A549 (cell line): ENCODE results near the gene RHOBTB1. TPM values are rescaled to one million over a fixed set of nuclear protein-coding genes. Genes with fewer than 3 reads are reported as not detected.

Experiments used
- ATAC-seq, 2 experiments: fragments of 200-7000 bp in 1 of 2; fragments of >200 bp in 1 of 2; cut with Nextera tagmentation in 1 of 2; cut with Tn5 transposase in 1 of 2; 3 replicates each; pipeline versions ENCODE4 v1.8.0 to v1.9.1; 2018 to 2020; ENCODE audit warnings: mild to moderate bottlenecking in 1 of 2, moderate library complexity in 1 of 2
- CTCF ChIA-PET: fragments of 300-600 bp; sonication (Branson Sonifier 250); formaldehyde crosslinking; extraction: SDS; loops from one replicate; lab custom pipeline; 2021; ENCODE audit warnings: antibody characterized with exemption, inconsistent platforms; lab: Yijun Ruan, JAX
- POLR2A ChIA-PET: fragments of 350-600 bp; formaldehyde crosslinking; extraction: SDS; loops from one replicate; lab custom pipeline; 2021; ENCODE audit warnings: antibody characterized with exemption, inconsistent platforms; lab: Yijun Ruan, JAX
- DNase-seq, 2 experiments: peaks; one replicate each; pipeline versions ENCODE4 v3.0.0 to v3.0.0-alpha.2; 2011 to 2016; ENCODE audit warnings: low read depth in 1 of 2, low spot score in 1 of 2
- FAIRE-seq: peaks from 2 replicates; lab custom pipeline; 2011; peaks lifted over from hg19 to GRCh38; lab: Jason Lieb, UNC
- H3K27ac ChIP-seq, 2 experiments: fragments of >200 bp; sonication (Bioruptor Twin); formaldehyde crosslinking; 3 replicates each; pipeline ENCODE4 v1.5.1; 2016 to 2017
- H3K4me1 ChIP-seq: fragments of >200 bp; sonication (Bioruptor Twin); formaldehyde crosslinking; 3 replicates; pipeline ENCODE4 v1.6.1; 2016
- H3K4me2 ChIP-seq: fragments of >200 bp; sonication (Bioruptor Twin); formaldehyde crosslinking; 3 replicates; pipeline ENCODE4 v1.6.1; 2016
- H3K4me3 ChIP-seq: fragments of >200 bp; sonication (Bioruptor Twin); formaldehyde crosslinking; 3 replicates; pipeline ENCODE4 v1.5.1; 2016
- H3K9me3 ChIP-seq: fragments of >200 bp; sonication (Bioruptor Twin); formaldehyde crosslinking; 3 replicates; pipeline ENCODE4 v1.6.1; 2016
- CHD2 ChIP-seq: fragments of 150-350 bp; IDR thresholded peaks from 2 replicates; pipeline ENCODE4 v1.6.1; 2014; ENCODE audit warnings: low read length; ENCODE audit not compliant: partially characterized antibody
- CTCF ChIP-seq: fragments of >200 bp; sonication (Bioruptor Twin); formaldehyde crosslinking; IDR thresholded peaks from 3 replicates; pipeline ENCODE4 v1.5.1; 2016
- E2F6 ChIP-seq: IDR thresholded peaks from 2 replicates; pipeline ENCODE4 v1.6.1; 2012; ENCODE audit warnings: low read depth, borderline replicate concordance
- EHMT2 ChIP-seq: fragments of 200-600 bp; sonication (generic); IDR thresholded peaks from 2 replicates; pipeline ENCODE4 v1.6.1; 2016; ENCODE audit warnings: antibody characterized with exemption, low read depth, mild to moderate bottlenecking, moderate library complexity
- ELK1 ChIP-seq: fragments of 150-350 bp; IDR thresholded peaks from 2 replicates; pipeline ENCODE4 v1.6.1; 2014; ENCODE audit warnings: low read depth, mild to moderate bottlenecking, low read length
- EP300 ChIP-seq, 2 experiments: fragments of >200 bp; sonication (Bioruptor Twin); formaldehyde crosslinking; IDR thresholded peaks; 2 replicates in 1 of 2; 3 replicates in 1 of 2; pipeline ENCODE4 v1.6.1; 2016 to 2017
- FOSB ChIP-seq: fragments of 250-450 bp; sonication (Bioruptor Pico); IDR thresholded peaks from 2 replicates; pipeline ENCODE4 v1.5.0; 2020; ENCODE audit warnings: mild to moderate bottlenecking, moderate library complexity
- FOSL2 ChIP-seq, 2 experiments: fragments of 450-650 bp in 1 of 2; fragments of >200 bp in 1 of 2; sonication (Bioruptor Twin) in 1 of 2; formaldehyde crosslinking; IDR thresholded peaks; 2 replicates each; pipeline versions ENCODE4 v1.5.0 to v1.6.1; 2016 to 2020; ENCODE audit warnings: mild to moderate bottlenecking in 1 of 2, moderate library complexity in 1 of 2
- GATA3 ChIP-seq: IDR thresholded peaks from 2 replicates; pipeline ENCODE4 v1.6.1; 2012; ENCODE audit warnings: borderline replicate concordance
- HDAC2 ChIP-seq: fragments of 200-600 bp; sonication (generic); IDR thresholded peaks from 2 replicates; pipeline ENCODE4 v1.6.1; 2016
- HEYL ChIP-seq: fragments of 250-450 bp; sonication (Bioruptor Pico); IDR thresholded peaks from 2 replicates; pipeline ENCODE4 v1.8.0; 2021; ENCODE audit warnings: mild to moderate bottlenecking, moderate library complexity
- KDM1A ChIP-seq: fragments of 200-600 bp; sonication (generic); IDR thresholded peaks from 2 replicates; pipeline ENCODE4 v1.6.1; 2016; ENCODE audit warnings: low read depth, mild to moderate bottlenecking
- MAZ ChIP-seq: fragments of 150-350 bp; IDR thresholded peaks from 2 replicates; pipeline ENCODE4 v1.6.1; 2014; ENCODE audit warnings: antibody characterized with exemption, low read depth, low read length, borderline replicate concordance
- MYC ChIP-seq: IDR thresholded peaks from 2 replicates; pipeline ENCODE4 v1.6.1; 2012; ENCODE audit warnings: mild to moderate bottlenecking, inconsistent platforms, low read length, improper control_type of control experiment, borderline replicate concordance
- NPAS2 ChIP-seq: fragments of 250-450 bp; sonication (Bioruptor Pico); IDR thresholded peaks from 2 replicates; pipeline ENCODE4 v1.8.0; 2022; ENCODE audit warnings: mild to moderate bottlenecking, moderate library complexity, borderline replicate concordance
- PHF8 ChIP-seq: fragments of 200-600 bp; sonication (generic); IDR thresholded peaks from 2 replicates; pipeline ENCODE4 v1.6.1; 2016; ENCODE audit warnings: low read depth, mild to moderate bottlenecking, antibody characterized with exemption, moderate library complexity, borderline replicate concordance
- POLR2A ChIP-seq: IDR thresholded peaks from 2 replicates; pipeline ENCODE4 v1.6.1; 2012; ENCODE audit warnings: mild to moderate bottlenecking, low read length
- RARB ChIP-seq: fragments of 250-450 bp; sonication (Bioruptor Pico); IDR thresholded peaks from 2 replicates; pipeline ENCODE4 v1.8.0; 2021; ENCODE audit warnings: mild to moderate bottlenecking, moderate library complexity
- RNF2 ChIP-seq: fragments of 200-600 bp; sonication (generic); IDR thresholded peaks from 2 replicates; pipeline ENCODE4 v1.6.1; 2016; ENCODE audit warnings: low read depth, mild to moderate bottlenecking, antibody characterized with exemption, moderate library complexity, borderline replicate concordance
- SMC3 ChIP-seq: fragments of >200 bp; sonication (Bioruptor Twin); formaldehyde crosslinking; IDR thresholded peaks from 3 replicates; pipeline ENCODE4 v1.6.1; 2018; ENCODE audit warnings: inconsistent platforms
- SREBF2 ChIP-seq: fragments of 450-650 bp; IDR thresholded peaks from 2 replicates; pipeline ENCODE4 v1.6.1; 2014; ENCODE audit warnings: mild to moderate bottlenecking, moderate library complexity
- TFCP2L1 ChIP-seq: fragments of 250-450 bp; sonication (Bioruptor Pico); IDR thresholded peaks from 2 replicates; pipeline ENCODE4 v1.5.0; 2021; ENCODE audit warnings: mild to moderate bottlenecking
- ZFP36 ChIP-seq: fragments of 450-650 bp; IDR thresholded peaks from 2 replicates; pipeline ENCODE4 v1.6.1; 2014; ENCODE audit warnings: borderline replicate concordance; ENCODE audit not compliant: partially characterized antibody
- ZNF302 ChIP-seq: fragments of 250-450 bp; sonication (Bioruptor Pico); IDR thresholded peaks from 2 replicates; pipeline ENCODE4 v1.9.0; 2021; ENCODE audit warnings: inconsistent platforms, mild to moderate bottlenecking, moderate library complexity
- ZSCAN20 ChIP-seq: fragments of 250-450 bp; sonication (Bioruptor Pico); IDR thresholded peaks from 2 replicates; pipeline ENCODE4 v1.8.0; 2022; ENCODE audit warnings: mild to moderate bottlenecking, moderate library complexity
- WGBS: methylation state at CpG from one replicate; pipeline ENCODE4 v1.1.6; 2017; ENCODE audit errors: missing lambda C conversion rate; 5-methylcytosine and 5-hydroxymethylcytosine counted together
- polyA plus RNA-seq, 4 experiments: library from polyadenylated mRNA; depleted of rRNA in 3 of 4; stranded (reverse); fragments of >200 nt; fragmentation: RNase III in 1 of 4; extraction: RNeasy Plus Mini Kit Qiagen cat#74134 plus additional on column Dnase treatment in 1 of 4; gene quantifications; 2 replicates in 3 of 4; 3 replicates in 1 of 4; pipeline ENCODE4 v1.2.3, GENCODE V29; 2011 to 2017
- TF ChIP-seq, protein P1 (sequence below): IDR thresholded peaks from 2 replicates; pipeline ENCODE4 v1.6.1; 2012
- TF ChIP-seq, protein P2 (sequence below): fragments of 250-450 bp; sonication (Bioruptor Pico); IDR thresholded peaks from 2 replicates; pipeline ENCODE4 v1.5.0; 2020; ENCODE audit warnings: low read depth, mild to moderate bottlenecking, moderate library complexity

The RHOBTB1 gene
- polyA plus RNA-seq, 2 of the 4 experiments (the other 2 are of a cell fraction) = 6.6 to 24.7 TPM

DNA sequence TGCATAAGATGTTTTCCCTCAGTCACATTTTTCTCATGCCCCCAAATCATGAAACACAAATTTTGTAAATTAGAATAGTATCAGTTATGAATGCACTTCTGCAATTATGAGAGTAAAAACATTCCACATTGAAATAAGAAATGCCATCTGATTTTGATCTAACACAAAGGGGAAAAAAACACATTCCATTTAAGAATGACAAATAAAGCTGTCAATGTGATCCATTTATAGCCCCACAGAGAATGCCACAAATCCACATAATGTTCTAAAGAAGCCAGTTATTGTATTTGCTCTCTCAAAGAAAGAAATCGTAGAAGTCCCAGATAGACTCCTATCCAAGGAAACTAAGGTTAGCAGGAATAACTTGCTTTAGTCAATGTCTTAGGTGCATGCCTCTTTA is 48.7 kb upstream of the RHOBTB1 start:
- no peak for FAIRE-seq
- DNase-seq = no peak
- H3K9me3 ChIP-seq = no peaks in the 10 kb centered on the region
- WGBS = 96% methylated on average over 1 of the region's 1 CpG
- ChIA-PET CTCF (no interaction called here), POLR2A (no interaction called here)
- peaks cover 22% of the 10 kb centered on the region for H3K4me1 ChIP-seq
- H3K4me3 ChIP-seq = no peak overlapping the region
- no peak overlapping the region for H3K27ac ChIP-seq
- TF ChIP-seq HEYL (CRISPR knock-in tag) = no peak
- TF ChIP-seq SMC3 = no peak
- no peak for TF ChIP-seq TFCP2L1 (CRISPR knock-in tag)
- TF ChIP-seq GATA3 = no peak
- TF ChIP-seq MYC = no peak
- no peak for TF ChIP-seq EHMT2
- no peak for TF ChIP-seq POLR2A
- TF ChIP-seq MAZ = no peak
- no peak for TF ChIP-seq EP300 (IDR thresholded peaks at IDR 0.05)
- TF ChIP-seq E2F6 = no peak
- TF ChIP-seq ZSCAN20 = no peak
- TF ChIP-seq, protein P1, sequence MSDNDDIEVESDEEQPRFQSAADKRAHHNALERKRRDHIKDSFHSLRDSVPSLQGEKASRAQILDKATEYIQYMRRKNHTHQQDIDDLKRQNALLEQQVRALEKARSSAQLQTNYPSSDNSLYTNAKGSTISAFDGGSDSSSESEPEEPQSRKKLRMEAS = no peak
- TF ChIP-seq NPAS2 = no peak
- TF ChIP-seq CHD2 = no peak
- no peak for TF ChIP-seq PHF8
- no peak for TF ChIP-seq FOSL2 (IDR thresholded peaks at IDR 0.05)
- no peak for TF ChIP-seq FOSL2 (CRISPR knock-in tag; IDR thresholded peaks at IDR 0.05)
- no peak for TF ChIP-seq FOSB (CRISPR knock-in tag)
- no peak for TF ChIP-seq ZFP36
- TF ChIP-seq, all 56 proteins: peak for 0
- no peak overlapping the region for H3K4me2 ChIP-seq
- no peak for ATAC-seq

DNA sequence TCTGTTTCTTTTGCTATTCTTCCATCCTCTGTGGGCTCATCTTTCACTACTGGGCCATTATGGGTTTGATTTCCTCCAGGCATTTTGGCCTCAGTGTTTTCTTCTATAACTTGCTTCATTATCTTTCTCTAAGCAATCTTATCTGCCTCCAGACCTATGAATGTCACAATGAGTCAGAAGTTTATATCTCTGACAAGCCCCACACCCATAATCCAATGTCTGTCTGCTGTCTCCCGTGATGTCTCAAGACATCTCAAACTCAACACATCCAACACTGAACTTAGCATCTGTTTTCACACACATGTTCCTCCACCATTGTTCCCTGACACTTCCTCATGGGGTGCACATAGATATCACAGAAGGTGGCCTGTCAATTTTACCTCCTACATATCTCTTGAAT is 46.7 kb upstream of the RHOBTB1 start:
- ChIA-PET POLR2A (no interaction called here), CTCF (no interaction called here)
- DNase-seq = no peak
- WGBS = 79% methylated on average over 1 of the region's 1 CpG
- Histone ChIP-seq H3K27ac (peak overlapping the region in 1 of 2 experiments; percentile 47; a peak in 1 of 6 replicates), H3K9me3 (no peaks in the 10 kb centered on the region), H3K4me3 (no peak overlapping the region), H3K4me2 (peak overlapping the region; percentile 26; the same call in 1 of the 3 replicates), H3K4me1 (peaks cover 27% of the 10 kb centered on the region)
- TF ChIP-seq, protein P2, sequence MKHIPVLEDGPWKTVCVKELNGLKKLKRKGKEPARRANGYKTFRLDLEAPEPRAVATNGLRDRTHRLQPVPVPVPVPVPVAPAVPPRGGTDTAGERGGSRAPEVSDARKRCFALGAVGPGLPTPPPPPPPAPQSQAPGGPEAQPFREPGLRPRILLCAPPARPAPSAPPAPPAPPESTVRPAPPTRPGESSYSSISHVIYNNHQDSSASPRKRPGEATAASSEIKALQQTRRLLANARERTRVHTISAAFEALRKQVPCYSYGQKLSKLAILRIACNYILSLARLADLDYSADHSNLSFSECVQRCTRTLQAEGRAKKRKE (CRISPR knock-in tag) = no peak
- no peak for TF ChIP-seq SREBF2
- no peak for TF ChIP-seq HDAC2
- no peak for TF ChIP-seq CTCF
- TF ChIP-seq KDM1A = no peak
- TF ChIP-seq ELK1 = no peak
- TF ChIP-seq RARB (CRISPR knock-in tag) = no peak
- TF ChIP-seq ZNF302 = no peak
- TF ChIP-seq RNF2 = no peak
- FAIRE-seq = no peak
- ATAC-seq = no peak
